Parathyroid adenoma (tissue), 2 donors: ENCODE measurements around the gene PCDHGB3.
"Not testable (repeated sequence)": the region's sequence is repeated elsewhere in the genome, so short reads cannot be mapped to it uniquely, and the experiment has no call there.

Experiments used
- H2AFZ ChIP-seq: fragments of 300-600 bp; sonication (generic); one replicate; pipeline ENCODE4 v1.7.0; 2017; ENCODE audit warnings: antibody characterized with exemption, mild to moderate bottlenecking
- H3K27ac ChIP-seq: fragments of 300-600 bp; sonication (generic); one replicate; pipeline ENCODE4 v1.7.0; 2017
- H3K27me3 ChIP-seq: fragments of 300-600 bp; sonication (generic); one replicate; pipeline ENCODE4 v1.7.0; 2017; ENCODE audit warnings: low read length; ENCODE audit not compliant: control insufficient read depth, insufficient read depth
- H3K36me3 ChIP-seq: fragments of 300-600 bp; sonication (generic); one replicate; pipeline ENCODE4 v1.7.0; 2017; ENCODE audit warnings: low read length; ENCODE audit not compliant: control insufficient read depth, insufficient read depth
- H3K4me1 ChIP-seq: fragments of 300-600 bp; sonication (generic); one replicate; pipeline ENCODE4 v1.7.0; 2017; ENCODE audit warnings: control low read depth
- H3K4me2 ChIP-seq: fragments of 300-600 bp; sonication (generic); one replicate; pipeline ENCODE4 v1.7.0; 2017; ENCODE audit warnings: low read length
- H3K4me3 ChIP-seq: fragments of 300-600 bp; sonication (generic); one replicate; pipeline ENCODE4 v1.7.0; 2017; ENCODE audit warnings: low read depth, low read length
- H3K79me2 ChIP-seq: fragments of 300-600 bp; sonication (generic); one replicate; pipeline ENCODE4 v1.7.0; 2017; ENCODE audit warnings: control low read depth
- H3K9ac ChIP-seq: fragments of 300-600 bp; sonication (generic); one replicate; pipeline ENCODE4 v1.7.0; 2017; ENCODE audit warnings: mild to moderate bottlenecking
- H3K9me3 ChIP-seq: fragments of 300-600 bp; sonication (generic); one replicate; pipeline ENCODE4 v1.7.0; 2017; ENCODE audit warnings: low read length; ENCODE audit not compliant: control insufficient read depth
- CTCF ChIP-seq: fragments of 300-600 bp; sonication (generic); IDR thresholded peaks from one replicate; pipeline ENCODE4 v1.7.0; 2017; ENCODE audit warnings: antibody characterized with exemption, mild to moderate bottlenecking
- donor health status: primary hyperparathyroidism.

PCDHGB3 gene

GRCh38 chr5:141374627-141375026 is 4.6 kb downstream of the PCDHGB3 start:
- no peak overlapping the region for H3K27ac ChIP-seq
- H3K79me2 ChIP-seq, result no peaks in the 10 kb centered on the region
- no peaks in the 10 kb centered on the region for H3K36me3 ChIP-seq
- H3K9ac ChIP-seq, result no peak overlapping the region
- TF ChIP-seq CTCF, result no peak
- H3K27me3 ChIP-seq, result no peaks in the 10 kb centered on the region
- no peaks in the 10 kb centered on the region for H3K4me1 ChIP-seq
- H3K9me3 ChIP-seq, result peaks cover 15% of the 10 kb centered on the region
- no peak overlapping the region for H3K4me2 ChIP-seq
- no peak overlapping the region for H2AFZ ChIP-seq
- no peak overlapping the region for H3K4me3 ChIP-seq

GRCh38 chr5:141375444-141376155 is 5.6 kb downstream of the PCDHGB3 start:
- peaks cover 10% of the 10 kb centered on the region for H3K9me3 ChIP-seq
- not testable (repeated sequence) for H2AFZ ChIP-seq, H3K9ac ChIP-seq, H3K36me3 ChIP-seq, H3K27ac ChIP-seq, H3K4me1 ChIP-seq, H3K27me3 ChIP-seq, H3K4me3 ChIP-seq, H3K4me2 ChIP-seq, H3K79me2 ChIP-seq

- Histone ChIP-seq H3K4me3 (peak within 1 kb of the TSS; percentile 38), H2AFZ (peak within 1 kb of the TSS; percentile 40), H3K27me3 (no peaks in the 10 kb centered on the region), H3K9ac (no peak within 1 kb of the TSS), H3K4me2 (peak within 1 kb of the TSS; percentile 12), H3K9me3 (peaks cover 2% of the 10 kb centered on the region), H3K36me3 (no peaks in the 10 kb centered on the region), H3K27ac (no peak within 1 kb of the TSS), H3K79me2 (no peaks in the 10 kb centered on the region), H3K4me1 (no peaks in the 10 kb centered on the region)
- no peak for TF ChIP-seq CTCF
Measured at GRCh38 chr5:141382469-141383294, 12.6 kb downstream of the PCDHGB3 start, which contains the start of gene PCDHGA7. Gene PCDHGA7, plus strand, starts transcription at chr5:141382742. Its CDS starts 158 bp downstream, at chr5:141382900.

GRCh38 chr5:141383345-141383744 is 13.3 kb downstream of the PCDHGB3 start:
- Histone ChIP-seq H3K9ac (no peak overlapping the region), H3K4me2 (no peak overlapping the region), H2AFZ (no peak overlapping the region), H3K9me3 (peaks cover 2% of the 10 kb centered on the region), H3K79me2 (no peaks in the 10 kb centered on the region), H3K4me3 (no peak overlapping the region), H3K4me1 (no peaks in the 10 kb centered on the region), H3K27me3 (no peaks in the 10 kb centered on the region), H3K36me3 (no peaks in the 10 kb centered on the region), H3K27ac (no peak overlapping the region)
- TF ChIP-seq CTCF, result no peak

- Histone ChIP-seq H3K4me1 (no peaks in the 10 kb centered on the region), H3K4me2 (no peak overlapping the region), H3K9ac (no peak overlapping the region), H3K27ac (no peak overlapping the region), H3K27me3 (no peaks in the 10 kb centered on the region), H3K9me3 (no peaks in the 10 kb centered on the region), H3K79me2 (no peaks in the 10 kb centered on the region), H2AFZ (no peak overlapping the region), H3K36me3 (no peaks in the 10 kb centered on the region), H3K4me3 (no peak overlapping the region)
- TF ChIP-seq CTCF, result no peak
Measured at GRCh38 chr5:141384471-141385267, 14.6 kb downstream of the PCDHGB3 start.
